ENCODE data around the gene DPM2. TPM values are rescaled to one million over a fixed set of nuclear protein-coding genes. Genes with fewer than 3 reads are reported as not detected.

Gene DPM2
- total RNA-seq, 1 donor from 2014 or later, result 26.3 TPM

DNA sequence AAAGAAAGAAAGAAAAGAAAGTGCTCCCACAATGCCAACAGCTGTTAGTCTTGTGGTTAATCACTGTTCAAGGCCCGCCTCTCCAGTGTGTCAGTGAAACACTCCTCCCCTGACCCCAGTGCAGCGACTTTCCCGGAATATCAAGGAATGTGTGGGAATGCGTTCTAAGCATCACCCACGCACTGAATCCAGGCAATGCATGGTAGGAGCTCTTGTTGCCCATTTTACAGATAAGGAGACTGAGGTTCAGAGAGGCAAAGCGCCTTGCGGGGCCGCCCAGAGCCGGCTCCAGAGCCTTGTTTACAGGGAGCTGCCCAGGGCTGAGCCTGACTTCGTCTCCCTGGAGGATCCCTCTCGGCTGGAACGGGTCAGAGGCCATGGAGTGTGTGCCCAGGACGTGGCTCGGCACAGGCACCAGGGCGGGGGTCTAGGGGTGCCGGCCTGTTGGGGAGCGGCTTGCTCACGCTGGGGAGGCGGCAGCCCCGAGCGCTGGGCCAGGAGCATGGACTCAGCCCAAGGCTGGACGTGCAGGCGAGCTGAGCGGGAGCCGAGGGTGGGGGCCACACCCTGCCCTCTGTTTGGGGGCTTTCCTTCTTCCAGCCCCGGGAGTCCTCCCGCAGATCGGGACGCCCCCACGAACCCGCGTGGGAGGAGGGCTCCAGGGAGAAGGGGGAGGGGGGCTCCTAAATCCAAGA lies 39.1 kb downstream of the DPM2 start:
- no peaks in the 10 kb centered on the region for H3K27me3 Mint-ChIP-seq (ENCODE audit: low read depth)
- H3K27ac Mint-ChIP-seq (ENCODE audit: unreplicated experiment), result peak overlapping the region; percentile 95
- peak; percentile 90 for DNase-seq (ENCODE audit: low spot score)
- no peaks in the 10 kb centered on the region for H3K9me3 Mint-ChIP-seq (ENCODE audit: low read depth)
- TF ChIP-seq, protein P1, sequence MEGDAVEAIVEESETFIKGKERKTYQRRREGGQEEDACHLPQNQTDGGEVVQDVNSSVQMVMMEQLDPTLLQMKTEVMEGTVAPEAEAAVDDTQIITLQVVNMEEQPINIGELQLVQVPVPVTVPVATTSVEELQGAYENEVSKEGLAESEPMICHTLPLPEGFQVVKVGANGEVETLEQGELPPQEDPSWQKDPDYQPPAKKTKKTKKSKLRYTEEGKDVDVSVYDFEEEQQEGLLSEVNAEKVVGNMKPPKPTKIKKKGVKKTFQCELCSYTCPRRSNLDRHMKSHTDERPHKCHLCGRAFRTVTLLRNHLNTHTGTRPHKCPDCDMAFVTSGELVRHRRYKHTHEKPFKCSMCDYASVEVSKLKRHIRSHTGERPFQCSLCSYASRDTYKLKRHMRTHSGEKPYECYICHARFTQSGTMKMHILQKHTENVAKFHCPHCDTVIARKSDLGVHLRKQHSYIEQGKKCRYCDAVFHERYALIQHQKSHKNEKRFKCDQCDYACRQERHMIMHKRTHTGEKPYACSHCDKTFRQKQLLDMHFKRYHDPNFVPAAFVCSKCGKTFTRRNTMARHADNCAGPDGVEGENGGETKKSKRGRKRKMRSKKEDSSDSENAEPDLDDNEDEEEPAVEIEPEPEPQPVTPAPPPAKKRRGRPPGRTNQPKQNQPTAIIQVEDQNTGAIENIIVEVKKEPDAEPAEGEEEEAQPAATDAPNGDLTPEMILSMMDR (IDR thresholded peaks at IDR 0.05), result no peak
- H3K36me3 Mint-ChIP-seq (ENCODE audit: low read depth), result peaks cover 18% of the 10 kb centered on the region
- H3K4me1 Mint-ChIP-seq (ENCODE audit: low read depth), result peaks cover 35% of the 10 kb centered on the region
- H3K4me3 Mint-ChIP-seq (ENCODE audit: unreplicated experiment), result peak overlapping the region; percentile 85

DNA sequence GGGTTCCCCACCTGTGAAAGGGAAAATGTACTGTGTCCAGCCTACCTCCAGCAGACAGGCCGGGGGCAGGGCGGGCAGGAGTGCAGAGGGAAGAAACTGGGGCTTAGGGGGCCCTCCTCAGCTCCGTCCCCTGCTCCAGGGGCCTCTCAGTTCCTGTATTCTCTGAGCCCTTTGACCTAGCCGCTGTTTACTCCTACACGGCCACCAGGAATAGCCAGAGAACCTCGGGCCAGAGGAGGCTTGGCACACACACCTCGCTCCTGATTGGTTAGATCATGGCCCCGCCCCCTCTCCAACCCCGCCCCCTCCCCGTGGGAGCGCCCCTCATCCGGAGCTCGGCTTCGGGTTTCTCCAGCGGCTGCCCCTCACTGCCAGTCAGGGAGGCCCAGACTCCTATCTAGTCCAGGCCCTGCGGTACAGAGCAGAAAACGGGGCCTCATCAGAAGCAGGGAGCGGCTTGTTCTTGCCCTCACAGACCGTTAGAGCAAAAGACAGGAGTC lies 40.4 kb downstream of the DPM2 start:
- peak overlapping the region; percentile 63 for H3K27ac Mint-ChIP-seq (ENCODE audit: unreplicated experiment)

DNA sequence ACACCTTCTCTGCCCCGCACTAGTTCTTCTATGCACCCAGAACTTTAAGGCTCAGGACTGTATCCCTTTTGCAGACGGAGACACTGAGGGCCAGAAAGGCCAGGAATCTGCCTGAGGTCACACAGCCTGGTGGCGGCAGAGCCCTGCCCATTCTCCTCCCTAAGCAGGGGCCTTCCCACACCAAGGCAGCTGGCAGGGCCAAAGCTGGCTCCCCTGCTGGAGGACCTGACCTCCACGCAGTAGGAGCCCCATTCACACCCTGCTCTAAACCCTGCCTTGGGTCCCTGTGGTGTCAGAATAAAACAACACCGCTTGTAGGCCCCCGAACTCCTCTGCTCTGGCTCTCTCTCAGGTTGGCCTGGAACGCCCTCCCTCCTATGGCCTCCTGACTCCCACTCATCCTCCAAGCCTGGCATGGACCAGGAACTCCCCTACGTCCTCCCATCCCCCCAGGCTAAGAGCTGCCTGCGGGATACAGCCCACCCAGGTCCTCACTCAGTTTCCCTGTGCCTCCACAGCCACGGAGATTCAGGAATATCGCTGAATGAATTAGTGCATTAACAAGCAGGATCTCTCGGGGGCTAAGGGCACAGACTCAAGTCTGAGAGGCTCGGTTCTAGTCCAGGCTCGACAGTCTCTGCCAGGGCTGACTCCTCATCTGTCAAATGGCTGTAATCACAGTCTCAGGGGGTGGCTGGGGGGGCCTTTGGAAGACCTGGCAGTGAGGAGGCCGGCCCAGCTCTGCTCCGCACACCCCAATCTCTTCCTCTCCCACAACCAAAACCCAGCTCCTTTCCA lies 41.1 kb downstream of the DPM2 start:
- peaks cover 30% of the 10 kb centered on the region for H3K36me3 Mint-ChIP-seq (ENCODE audit: low read depth)
- no peak overlapping the region for H3K4me3 Mint-ChIP-seq (ENCODE audit: unreplicated experiment)
- H3K4me1 Mint-ChIP-seq (ENCODE audit: low read depth), result peaks cover 32% of the 10 kb centered on the region
- H3K27me3 Mint-ChIP-seq (ENCODE audit: low read depth), result no peaks in the 10 kb centered on the region
- DNase-seq (ENCODE audit: low spot score), result peak; percentile 67
- H3K9me3 Mint-ChIP-seq (ENCODE audit: low read depth), result no peaks in the 10 kb centered on the region
- TF ChIP-seq, protein P1 (IDR thresholded peaks at IDR 0.05), result no peak
- H3K27ac Mint-ChIP-seq (ENCODE audit: unreplicated experiment), result peak overlapping the region; percentile 17

More for the DNA sequence above, 40.4 kb downstream of the DPM2 start:
- TF ChIP-seq, protein P1 (IDR thresholded peaks at IDR 0.05), result no peak
- H3K9me3 Mint-ChIP-seq (ENCODE audit: low read depth), result no peaks in the 10 kb centered on the region
- peaks cover 30% of the 10 kb centered on the region for H3K4me1 Mint-ChIP-seq (ENCODE audit: low read depth)
- peaks cover 30% of the 10 kb centered on the region for H3K36me3 Mint-ChIP-seq (ENCODE audit: low read depth)
- no peaks in the 10 kb centered on the region for H3K27me3 Mint-ChIP-seq (ENCODE audit: low read depth)
- DNase-seq (ENCODE audit: low spot score), result peak; percentile 86
- peak overlapping the region; percentile 41 for H3K4me3 Mint-ChIP-seq (ENCODE audit: unreplicated experiment)

DNA sequence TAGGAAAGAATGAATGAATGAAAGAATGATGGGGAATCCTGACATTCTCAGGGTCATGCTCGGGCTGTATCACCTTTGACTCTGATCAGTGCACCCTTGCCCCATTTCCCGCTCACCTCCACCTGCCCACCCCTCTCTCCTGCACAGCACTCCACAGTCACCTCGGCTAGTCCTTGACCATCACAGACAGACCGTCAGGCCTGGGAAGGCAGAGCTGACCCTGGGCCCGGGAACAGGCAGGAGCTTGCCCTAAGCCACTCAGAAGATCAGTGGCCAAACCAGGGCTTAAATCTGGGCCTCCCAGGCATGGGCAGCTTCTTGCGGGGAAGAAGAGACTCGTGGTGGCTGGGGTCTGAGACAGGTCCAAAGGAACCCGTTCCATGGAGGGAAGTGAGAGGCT lies 41.8 kb downstream of the DPM2 start:
- H3K27ac Mint-ChIP-seq (ENCODE audit: unreplicated experiment), result no peak overlapping the region
- TF ChIP-seq, protein P1 (IDR thresholded peaks at IDR 0.05), result no peak
- H3K36me3 Mint-ChIP-seq (ENCODE audit: low read depth), result peaks cover 31% of the 10 kb centered on the region
- peaks cover 28% of the 10 kb centered on the region for H3K4me1 Mint-ChIP-seq (ENCODE audit: low read depth)
- no peak overlapping the region for H3K4me3 Mint-ChIP-seq (ENCODE audit: unreplicated experiment)
- peak; percentile 57 for DNase-seq (ENCODE audit: low spot score)
- no peaks in the 10 kb centered on the region for H3K9me3 Mint-ChIP-seq (ENCODE audit: low read depth)
- H3K27me3 Mint-ChIP-seq (ENCODE audit: low read depth), result no peaks in the 10 kb centered on the region

DNA sequence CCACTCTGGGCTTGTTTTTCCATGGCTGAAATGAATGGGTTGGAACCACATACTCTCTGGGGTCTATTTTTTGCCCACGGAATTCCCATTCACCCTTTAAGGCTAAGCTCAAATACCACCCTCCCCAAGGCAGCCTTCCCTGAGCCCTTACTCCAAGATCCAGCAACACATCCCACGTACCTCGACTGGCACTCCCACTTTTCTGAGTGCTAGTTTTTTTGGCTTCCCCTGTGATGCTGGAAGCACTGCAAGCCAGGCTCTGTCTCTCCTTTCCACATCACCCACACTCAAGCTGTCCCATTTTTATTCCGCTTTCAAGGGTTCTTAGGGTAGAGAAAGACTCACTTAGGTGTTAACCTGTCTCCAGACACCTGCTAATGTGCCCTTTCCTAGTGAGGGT lies 44.3 kb downstream of the DPM2 start:
- TF ChIP-seq, protein P1 (IDR thresholded peaks at IDR 0.05), result no peak
- no peaks in the 10 kb centered on the region for H3K9me3 Mint-ChIP-seq (ENCODE audit: low read depth)
- H3K4me1 Mint-ChIP-seq (ENCODE audit: low read depth), result peaks cover 20% of the 10 kb centered on the region
- H3K27me3 Mint-ChIP-seq (ENCODE audit: low read depth), result no peaks in the 10 kb centered on the region
- no peak for DNase-seq (ENCODE audit: low spot score)
- H3K27ac Mint-ChIP-seq (ENCODE audit: unreplicated experiment), result no peak overlapping the region
- no peak overlapping the region for H3K4me3 Mint-ChIP-seq (ENCODE audit: unreplicated experiment)
- peaks cover 40% of the 10 kb centered on the region for H3K36me3 Mint-ChIP-seq (ENCODE audit: low read depth)

Data from chondrocyte (in vitro differentiated cells).